Liver (tissue), 9 donors: ENCODE measurements around the gene LPO. TPM values are rescaled to one million over a fixed set of nuclear protein-coding genes. Genes with fewer than 3 reads are reported as not detected.

Experiments used
- DNase-seq: peaks from one replicate; pipeline ENCODE4 v3.0.0-alpha.2; 2017; ENCODE audit warnings: low spot score
- H3K27ac ChIP-seq, 2 donors: one replicate each; pipeline ENCODE4 v1.7.0; 2013; ENCODE audit warnings: inconsistent platforms in 2 of 2, low read length in 2 of 2, control low read depth in 1 of 2, low read depth in 1 of 2, mild to moderate bottlenecking in 1 of 2
- H3K27me3 ChIP-seq, 4 donors: one replicate each; pipeline versions ENCODE4 v1.6.1 to v1.7.0; 2013; ENCODE audit warnings: low read length in 3 of 4, inconsistent platforms in 1 of 4, mild to moderate bottlenecking in 1 of 4, moderate library complexity in 1 of 4; ENCODE audit not compliant: control insufficient read depth in 4 of 4, insufficient read depth in 4 of 4
- H3K36me3 ChIP-seq, 4 donors: one replicate each; pipeline versions ENCODE4 v1.6.1 to v1.7.0; 2013; ENCODE audit warnings: low read length in 3 of 4, mild to moderate bottlenecking in 3 of 4, low read depth in 1 of 4, moderate library complexity in 1 of 4; ENCODE audit not compliant: control insufficient read depth in 4 of 4, insufficient read depth in 3 of 4
- H3K4me1 ChIP-seq, 4 donors: one replicate each; pipeline versions ENCODE4 v1.6.1 to v1.7.0; 2013; ENCODE audit warnings: low read length in 3 of 4, mild to moderate bottlenecking in 3 of 4, moderate library complexity in 1 of 4; ENCODE audit not compliant: control insufficient read depth in 4 of 4, insufficient read depth in 4 of 4
- H3K4me3 ChIP-seq, 3 donors: one replicate each; pipeline versions ENCODE4 v1.6.1 to v1.7.0; 2013; ENCODE audit warnings: low read length in 3 of 3, control low read depth in 1 of 3, low read depth in 1 of 3, mild to moderate bottlenecking in 1 of 3
- H3K9ac ChIP-seq, 2 donors: one replicate each; pipeline ENCODE4 v1.7.0; 2013; ENCODE audit warnings: low read length in 2 of 2, mild to moderate bottlenecking in 2 of 2, moderate library complexity in 2 of 2, control low read depth in 1 of 2, low read depth in 1 of 2
- H3K9me3 ChIP-seq, 4 donors: one replicate each; pipeline versions ENCODE4 v1.6.1 to v1.7.0; 2013; ENCODE audit warnings: low read length in 3 of 4; ENCODE audit not compliant: control insufficient read depth in 4 of 4
- ATF3 ChIP-seq: IDR thresholded peaks from 2 replicates; pipeline ENCODE4 v1.6.1; 2016; ENCODE audit warnings: antibody characterized with exemption
- CTCF ChIP-seq: fragments of 150-350 bp; IDR thresholded peaks from 2 replicates; pipeline ENCODE4 v1.5.1; 2017; ENCODE audit warnings: improper control_type of control experiment, low read depth, low read length; ENCODE audit not compliant: missing input control
- EGR1 ChIP-seq, 2 donors: IDR thresholded peaks; 2 replicates each; pipeline ENCODE4 v1.6.1; 2016 to 2018; ENCODE audit warnings: antibody characterized with exemption in 2 of 2, low read depth in 2 of 2
- FOXA1 ChIP-seq: IDR thresholded peaks from 2 replicates; pipeline ENCODE4 v1.6.1; 2016; ENCODE audit warnings: antibody characterized with exemption
- FOXA2 ChIP-seq: IDR thresholded peaks from 2 replicates; pipeline ENCODE4 v1.6.1; 2016; ENCODE audit warnings: antibody characterized with exemption
- GABPA ChIP-seq, 2 donors: IDR thresholded peaks in 1 of 2; conservative IDR thresholded peaks in 1 of 2; 2 replicates each; pipeline ENCODE4 v1.6.1; 2016; ENCODE audit warnings: antibody characterized with exemption in 2 of 2, mild to moderate bottlenecking in 1 of 2, moderate library complexity in 1 of 2
- HNF4G ChIP-seq: IDR thresholded peaks from 2 replicates; pipeline ENCODE4 v1.6.1; 2016; ENCODE audit warnings: antibody characterized with exemption
- JUND ChIP-seq, 2 donors: IDR thresholded peaks; 2 replicates each; pipeline ENCODE4 v1.6.1; 2016; ENCODE audit warnings: antibody characterized with exemption in 2 of 2
- MAX ChIP-seq: IDR thresholded peaks from 2 replicates; pipeline ENCODE4 v1.6.1; 2016; ENCODE audit warnings: antibody characterized with exemption
- NR2F2 ChIP-seq: IDR thresholded peaks from 2 replicates; pipeline ENCODE4 v1.6.1; 2016; ENCODE audit warnings: antibody characterized with exemption
- RAD21 ChIP-seq, 2 donors: IDR thresholded peaks; 2 replicates each; pipeline ENCODE4 v1.6.1; 2016; ENCODE audit warnings: antibody characterized with exemption in 2 of 2, mild to moderate bottlenecking in 2 of 2
- REST ChIP-seq: IDR thresholded peaks from 2 replicates; pipeline ENCODE4 v1.6.1; 2016; ENCODE audit warnings: antibody characterized with exemption, mild to moderate bottlenecking
- RXRA ChIP-seq, 2 donors: IDR thresholded peaks; 2 replicates each; pipeline ENCODE4 v1.6.1; 2017 to 2018; ENCODE audit warnings: antibody characterized with exemption in 2 of 2, mild to moderate bottlenecking in 1 of 2
- SP1 ChIP-seq: IDR thresholded peaks from 2 replicates; pipeline ENCODE4 v1.6.1; 2018; ENCODE audit warnings: antibody characterized with exemption, mild to moderate bottlenecking
- TAF1 ChIP-seq: conservative IDR thresholded peaks from 2 replicates; pipeline ENCODE4 v1.6.1; 2016; ENCODE audit warnings: antibody characterized with exemption, mild to moderate bottlenecking
- YY1 ChIP-seq: IDR thresholded peaks from 2 replicates; pipeline ENCODE4 v1.6.1; 2016; ENCODE audit warnings: antibody characterized with exemption, mild to moderate bottlenecking
- ZBTB33 ChIP-seq: IDR thresholded peaks from 2 replicates; pipeline ENCODE4 v1.6.1; 2016; ENCODE audit warnings: antibody characterized with exemption
- WGBS: extraction: QIAGEN DNeasy Blood & Tissue Kit; methylation state at CpG from one replicate; pipeline ENCODE4 v1.1.7; 2013; 5-methylcytosine and 5-hydroxymethylcytosine counted together
- polyA plus RNA-seq, 2 donors: library from polyadenylated mRNA; stranded (reverse) in 1 of 2; unstranded in 1 of 2; fragments of 200-250 nt in 1 of 2; fragments of >200 nt in 1 of 2; fragmentation: Nextera tagmentation in 1 of 2; extraction: Ambion mirVana in 1 of 2; gene quantifications; one replicate each; pipeline versions ENCODE4 v1.2.1 to v1.2.3, GENCODE V29; 2013 to 2015
- total RNA-seq, 2 donors: library from RNA; depleted of rRNA; stranded (reverse); fragments of >200 nt; gene quantifications; one replicate each; pipeline ENCODE4 v1.2.3, GENCODE V29; 2014
- donor health status: healthy.
- donor health status: healthy.
- donor health status: healthy.
- donor health status: healthy.
- donor health status: healthy.

LPO gene
- total RNA-seq (not detected), polyA plus RNA-seq (not detected)

GRCh38 chr17:58238147-58238634 is at the start of gene LPO:
LPO (plus strand) TSS chr17:58238584; CDS start chr17:58242980, 4,396 bp downstream.
- Histone ChIP-seq H3K27me3 (peaks cover 0 to 7% (median 0%) of the 10 kb centered on the region in 4 donors), H3K9ac (no peak within 1 kb of the TSS), H3K4me1 (no peaks in the 10 kb centered on the region), H3K4me3 (no peak within 1 kb of the TSS), H3K36me3 (no peaks in the 10 kb centered on the region), H3K27ac (no peak within 1 kb of the TSS), H3K9me3 (no peaks in the 10 kb centered on the region)
- no peak for DNase-seq
- TF ChIP-seq CTCF (no peak), TAF1 (no peak), HNF4G (no peak), NR2F2 (no peak), ZBTB33 (no peak), FOXA1 (no peak), ATF3 (no peak), JUND (IDR thresholded peaks at IDR 0.05) (no peak), YY1 (no peak), GABPA (IDR thresholded peaks at IDR 0.05 in 1 of 2, conservative IDR thresholded peaks at IDR 0.05 in 1 of 2) (no peak), RAD21 (IDR thresholded peaks at IDR 0.05) (no peak), SP1 (no peak), FOXA2 (no peak), MAX (no peak), RXRA (IDR thresholded peaks at IDR 0.05) (no peak), EGR1 (IDR thresholded peaks at IDR 0.05; ENCODE audit: low read depth in 2 of 2) (no peak)
- 72% methylated on average over 5 of the region's 5 CpGs for WGBS

GRCh38 chr17:58189436-58190146 is 48.8 kb upstream of the LPO start:
- no peak for DNase-seq
- no peak overlapping the region for H3K9ac ChIP-seq
- peaks cover 0 to 5% (median 0%) of the 10 kb centered on the region in 4 donors for H3K27me3 ChIP-seq
- no peaks in the 10 kb centered on the region for H3K36me3 ChIP-seq
- TF ChIP-seq RAD21 (IDR thresholded peaks at IDR 0.05) (no peak), REST (no peak), HNF4G (no peak), ATF3 (no peak), CTCF (no peak), SP1 (no peak), FOXA2 (no peak), RXRA (IDR thresholded peaks at IDR 0.05) (no peak), GABPA (IDR thresholded peaks at IDR 0.05 in 1 of 2, conservative IDR thresholded peaks at IDR 0.05 in 1 of 2) (no peak)
- H3K27ac ChIP-seq = no peak overlapping the region
- 68% methylated on average over 11 of the region's 11 CpGs for WGBS
- no peaks in the 10 kb centered on the region for H3K9me3 ChIP-seq
- no peaks in the 10 kb centered on the region for H3K4me1 ChIP-seq
- H3K4me3 ChIP-seq = no peak overlapping the region
